NCI-H510A (cell line): ENCODE results near the gene ADAMTS17.

Experiments
- DNase-seq: peaks from one replicate; lab custom pipeline; 2025; lab: John Stamatoyannopoulos, UW

Gene ADAMTS17

GRCh38 chr15:100020614-100021013 is 321.2 kb downstream of the ADAMTS17 start:
- no peak for DNase-seq

- DNase-seq: no peak
These were observed 321.6 kb downstream of the ADAMTS17 start for GRCh38 chr15:100020189-100020588.

GRCh38 chr15:100019601-100020000 is 322.2 kb downstream of the ADAMTS17 start:
- no peak for DNase-seq

DNA sequence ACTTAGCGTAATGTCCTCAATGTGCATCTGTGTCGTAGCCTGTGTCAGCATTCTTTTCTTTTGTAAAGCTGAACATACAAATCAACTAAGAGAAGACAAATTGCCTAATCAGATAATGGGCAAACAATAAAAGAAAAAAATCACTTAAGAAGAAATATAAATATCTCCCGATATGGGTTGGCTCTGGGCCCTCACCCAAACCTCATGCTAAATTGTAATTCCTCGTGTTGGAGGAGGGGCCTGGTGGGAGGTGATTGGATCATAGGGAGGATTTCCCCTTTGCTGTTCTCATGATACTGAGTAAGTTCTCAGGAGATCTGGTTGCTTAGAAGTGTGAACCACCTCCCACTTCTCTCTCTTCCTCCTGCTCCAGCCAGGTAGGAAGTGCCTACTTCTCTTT is 323.6 kb downstream of the ADAMTS17 start:
- DNase-seq: no peak

DNA sequence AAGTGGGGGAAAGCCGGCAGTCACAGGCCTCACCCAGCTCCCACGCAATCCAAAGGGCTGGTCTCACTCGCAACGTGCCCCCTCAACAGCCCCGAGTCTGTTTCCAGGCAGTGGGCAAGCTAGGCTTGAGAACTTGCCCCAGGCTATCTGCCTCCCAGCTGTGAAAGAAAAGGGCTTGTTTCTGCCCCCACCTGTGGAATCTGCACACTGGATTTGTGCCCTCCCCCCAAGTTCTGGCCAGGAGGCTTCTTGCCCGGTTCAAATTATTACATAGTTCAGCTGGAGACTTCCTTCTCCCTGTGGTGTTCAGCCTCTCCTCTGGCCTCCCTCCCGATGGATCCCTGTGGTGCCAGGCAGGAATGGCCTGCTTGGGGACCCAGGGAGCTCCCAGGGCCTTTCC is 324.6 kb downstream of the ADAMTS17 start:
- no peak for DNase-seq

- DNase-seq: no peak
These were observed 325.1 kb downstream of the ADAMTS17 start for GRCh38 chr15:100016632-100017031.

DNA sequence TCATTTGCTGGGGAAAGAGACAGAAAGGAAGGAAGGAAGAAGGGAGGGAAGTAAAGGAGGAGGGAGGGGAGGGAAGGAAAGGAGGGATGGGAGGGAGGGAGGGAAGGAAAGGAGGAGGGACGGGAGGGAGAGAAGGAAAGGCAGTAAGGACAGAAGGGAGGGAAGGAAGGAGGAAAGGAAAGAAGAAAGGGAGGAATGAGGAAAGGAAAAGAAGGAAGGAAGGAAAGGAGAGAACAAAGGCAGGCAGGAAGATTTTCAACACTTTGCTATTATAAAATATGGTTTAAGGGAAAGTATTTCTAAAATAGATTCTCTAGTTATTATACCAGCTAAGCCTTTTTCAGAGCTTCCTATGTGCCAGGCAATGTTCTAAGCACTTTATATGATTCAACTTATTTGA is 330.5 kb downstream of the ADAMTS17 start:
- no peak for DNase-seq

DNA sequence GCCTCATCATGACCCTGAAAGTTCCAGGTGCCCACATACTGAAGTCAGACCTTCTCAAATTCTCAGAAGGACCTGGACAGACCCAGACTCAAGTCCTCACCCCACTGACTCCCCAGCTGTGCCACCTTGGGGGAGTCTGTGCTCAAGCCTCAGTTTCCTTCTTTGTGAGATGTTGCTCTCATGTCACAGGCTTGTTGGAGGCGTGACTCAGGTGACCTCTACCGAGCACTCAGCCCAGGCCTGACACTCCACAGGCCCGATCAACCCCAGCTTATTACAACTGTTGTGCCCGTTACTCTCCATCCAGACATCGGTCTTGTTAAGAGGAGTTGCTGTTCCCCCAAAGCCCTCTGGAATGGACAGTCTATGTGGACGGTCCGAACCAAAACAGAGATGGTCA is 332.4 kb downstream of the ADAMTS17 start:
- DNase-seq: no peak

GRCh38 chr15:100008258-100008657 is 333.5 kb downstream of the ADAMTS17 start:
- no peak for DNase-seq

DNA sequence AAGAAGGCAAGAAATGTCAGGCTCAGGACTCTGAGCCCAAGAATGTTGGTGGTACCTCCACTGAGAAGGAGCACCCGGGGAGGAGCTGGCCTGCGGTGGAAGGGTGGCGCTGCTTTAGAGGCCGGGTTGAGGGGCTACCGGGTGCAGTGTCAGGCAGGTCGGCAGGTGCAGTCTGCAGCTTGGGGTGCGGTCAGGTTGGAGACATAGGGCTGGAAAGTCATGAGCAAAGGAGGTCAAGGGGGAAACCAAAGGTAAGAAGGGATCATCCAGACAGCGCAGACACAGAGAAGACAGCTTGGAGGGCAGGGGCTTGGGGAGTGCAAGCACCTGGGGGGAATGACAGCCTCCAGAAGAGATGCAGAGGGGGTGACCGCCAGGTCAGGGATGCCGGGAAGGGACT is 334.2 kb downstream of the ADAMTS17 start:
- DNase-seq: no peak

DNA sequence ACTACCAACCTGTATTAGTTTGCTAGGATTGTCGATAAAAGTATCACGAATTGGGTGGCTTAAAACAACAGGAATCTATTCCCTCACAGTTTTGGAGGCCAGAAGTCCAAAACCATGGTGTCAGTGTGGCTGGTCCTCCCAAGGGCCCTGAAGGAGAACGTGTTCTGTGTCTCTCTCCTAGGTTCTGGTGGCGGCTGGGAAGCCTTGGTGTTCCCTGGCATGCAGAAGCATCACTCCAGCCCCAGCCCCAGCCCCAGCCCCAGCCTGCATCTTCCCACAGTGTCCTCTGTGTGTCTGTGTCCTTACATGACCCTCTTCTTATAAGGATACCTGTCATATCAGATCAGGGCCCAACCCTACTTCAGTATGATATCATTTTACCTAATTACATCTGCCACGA is 336.1 kb downstream of the ADAMTS17 start:
- no peak for DNase-seq

GRCh38 chr15:100005013-100005412 is 336.8 kb downstream of the ADAMTS17 start:
- no peak for DNase-seq

DNA sequence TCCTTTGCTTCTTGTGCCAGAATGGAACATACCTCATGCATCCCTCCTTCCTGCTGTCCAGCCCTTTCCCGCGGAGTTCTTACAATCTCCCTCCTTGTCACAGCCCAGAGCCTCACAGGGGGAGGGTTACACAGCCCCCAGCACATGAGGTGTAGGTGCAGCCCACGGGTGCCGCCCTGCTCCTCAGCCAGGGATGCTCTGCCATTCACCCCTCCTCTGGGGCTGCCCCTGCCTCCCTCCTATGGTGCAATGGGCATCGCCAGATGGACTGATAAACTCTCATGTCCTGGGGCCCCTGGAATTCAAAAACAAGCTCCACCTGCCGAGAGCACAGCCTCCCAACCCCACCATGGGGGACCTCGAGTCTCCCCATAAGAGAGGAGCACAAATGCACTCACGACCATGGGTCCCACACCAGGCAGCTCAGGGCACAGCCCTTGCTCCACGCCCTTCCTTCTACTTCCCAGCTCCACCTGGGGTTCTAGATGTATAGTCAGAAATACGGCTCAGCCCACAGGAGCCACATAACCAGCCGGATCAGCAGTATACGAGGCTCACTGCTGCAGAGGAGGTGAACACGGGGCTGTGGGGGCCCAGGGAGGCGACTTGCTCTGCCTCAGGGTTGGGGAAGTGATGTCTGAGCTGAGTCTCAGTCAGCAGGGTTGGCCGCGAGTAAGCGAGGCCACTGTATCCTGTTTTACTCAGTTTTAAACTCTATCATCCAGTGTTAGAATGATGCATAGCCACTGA is 338.8 kb downstream of the ADAMTS17 start:
- no peak for DNase-seq

- no peak for DNase-seq
These were observed 339.6 kb downstream of the ADAMTS17 start for GRCh38 chr15:100002086-100002620.

- DNase-seq: no peak
These were observed 340.4 kb downstream of the ADAMTS17 start for GRCh38 chr15:100001405-100001804.

DNA sequence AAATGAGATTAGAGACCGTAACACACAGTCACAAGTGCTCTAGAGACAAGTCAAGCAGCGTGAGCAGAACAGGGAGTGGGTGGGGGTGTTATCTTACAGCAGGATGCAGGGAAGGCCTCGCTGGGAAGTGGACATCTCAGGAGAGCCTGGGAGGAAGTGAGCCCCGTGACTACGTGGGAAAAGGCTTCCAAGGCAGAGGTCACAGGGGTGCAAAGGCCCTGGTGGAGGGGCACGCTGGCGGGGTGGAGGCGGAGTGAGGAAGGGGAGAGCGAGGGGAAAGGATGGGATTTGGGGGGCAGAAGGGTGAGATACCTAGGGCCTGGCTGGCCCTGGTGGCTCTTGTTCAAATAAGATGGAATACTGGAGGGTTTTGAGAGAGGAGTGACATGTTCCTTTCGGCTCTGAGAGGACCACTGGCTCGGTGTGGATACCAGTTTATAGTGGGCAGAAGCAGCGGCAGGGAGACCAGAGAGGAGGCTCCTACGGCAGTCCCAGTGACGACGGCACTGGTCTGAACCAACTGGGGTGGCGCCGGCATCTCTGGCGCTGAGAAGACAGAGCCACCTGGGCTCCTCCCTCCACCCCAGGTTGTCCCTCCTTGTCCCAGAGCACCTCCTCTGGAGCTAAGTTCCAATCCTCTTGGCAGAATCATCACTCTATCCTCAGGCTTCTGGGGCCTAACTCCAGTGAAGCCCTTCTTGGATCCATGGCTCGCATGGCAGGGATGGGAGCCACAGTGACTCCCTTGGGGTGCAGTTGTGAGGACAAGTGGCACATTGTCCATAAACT is 342.3 kb downstream of the ADAMTS17 start:
- DNase-seq: no peak

GRCh38 chr15:99998661-99999101 is 343.1 kb downstream of the ADAMTS17 start:
- no peak for DNase-seq

- DNase-seq: no peak
These were observed 344.6 kb downstream of the ADAMTS17 start for GRCh38 chr15:99997112-99997651.

DNA sequence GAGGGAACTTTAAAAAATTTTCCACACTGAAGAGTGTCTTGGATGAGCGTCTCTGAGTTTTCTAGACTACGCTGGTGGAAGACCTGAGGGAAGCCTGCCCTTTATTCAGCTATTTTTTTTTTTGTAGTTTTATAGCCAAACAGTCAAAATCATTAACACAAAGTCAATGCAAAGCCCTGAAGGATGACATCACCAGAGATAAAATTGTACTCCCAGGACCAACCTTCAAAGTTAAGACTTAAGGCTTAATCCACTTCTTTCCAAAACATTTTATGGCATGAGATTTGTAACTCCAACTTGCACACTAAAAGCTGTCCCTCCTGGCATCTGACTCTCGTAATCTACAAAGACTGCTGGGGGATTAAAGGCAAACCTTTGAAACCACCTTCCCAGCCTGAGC is 345.1 kb downstream of the ADAMTS17 start:
- DNase-seq: no peak

GRCh38 chr15:99995543-99995942 is 346.2 kb downstream of the ADAMTS17 start:
- no peak for DNase-seq

DNA sequence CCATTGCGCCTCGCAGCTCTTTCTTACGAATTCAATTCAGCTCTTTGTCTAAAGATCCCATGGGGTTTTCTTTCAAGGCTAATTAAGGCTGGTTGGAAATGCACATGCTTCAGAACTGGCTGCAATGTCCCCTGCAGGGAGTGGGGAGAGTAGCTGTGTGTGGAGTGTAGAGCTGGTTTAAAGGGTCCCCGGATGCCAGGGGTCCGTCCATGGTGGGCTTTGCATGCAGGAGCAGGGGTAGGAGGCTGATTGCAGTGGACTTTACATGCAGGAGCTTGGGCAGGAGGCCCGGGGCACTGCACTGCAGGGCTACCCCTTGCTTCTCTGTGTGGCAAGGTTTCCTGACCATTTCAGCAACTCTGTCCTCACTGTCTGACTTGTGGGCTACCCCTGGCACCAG is 346.9 kb downstream of the ADAMTS17 start:
- no peak for DNase-seq

- DNase-seq: no peak
These were observed 348.1 kb downstream of the ADAMTS17 start for GRCh38 chr15:99993681-99994131.

- no peak for DNase-seq
These were observed 348.5 kb downstream of the ADAMTS17 start for GRCh38 chr15:99993262-99993661.
